ACC112 (cell line): ENCODE measurements around the gene EPB41.
"Not testable (repeated sequence)": the region's sequence is repeated elsewhere in the genome, so short reads cannot be mapped to it uniquely, and the experiment has no call there.

Source experiments
- H2AFZ ChIP-seq: fragments of 200-600 bp; sonication (generic); one replicate; pipeline ENCODE4 v1.6.0; 2017; ENCODE audit warnings: antibody characterized with exemption, low read length; ENCODE audit not compliant: unreplicated experiment
- H3K27ac ChIP-seq: fragments of 200-600 bp; sonication (generic); 2 replicates; pipeline ENCODE4 v1.5.1; 2014; ENCODE audit warnings: low read depth, mild to moderate bottlenecking, antibody characterized with exemption, low read length, moderate library complexity
- H3K27me3 ChIP-seq: fragments of 200-600 bp; sonication (generic); 2 replicates; pipeline ENCODE4 v1.6.1; 2014; ENCODE audit warnings: mild to moderate bottlenecking, antibody characterized with exemption, low read length, moderate library complexity, mixed read lengths; ENCODE audit not compliant: insufficient read depth
- H3K36me3 ChIP-seq: fragments of 200-600 bp; sonication (generic); 2 replicates; pipeline ENCODE4 v1.6.1; 2016; ENCODE audit warnings: mild to moderate bottlenecking, antibody characterized with exemption, low read length, moderate library complexity, mixed read lengths; ENCODE audit not compliant: insufficient read depth
- H3K4me1 ChIP-seq: fragments of 200-600 bp; sonication (generic); one replicate; pipeline ENCODE4 v1.6.1; 2016; ENCODE audit warnings: low read length, mixed read lengths; ENCODE audit not compliant: insufficient read depth, unreplicated experiment, control insufficient read depth
- H3K4me3 ChIP-seq: fragments of 200-600 bp; sonication (generic); 2 replicates; pipeline ENCODE4 v1.5.1; 2014; ENCODE audit warnings: mild to moderate bottlenecking, low read depth, low read length
- H3K79me2 ChIP-seq: fragments of 200-600 bp; sonication (generic); one replicate; pipeline ENCODE4 v1.6.0; 2016; ENCODE audit warnings: low read length; ENCODE audit not compliant: control insufficient read depth, unreplicated experiment, insufficient read depth

The EPB41 gene

GRCh38 chr1:28954126-28954726 lies 39.9 kb downstream of the EPB41 start:
- Histone ChIP-seq H3K79me2 (no peaks in the 10 kb centered on the region), H3K27ac (no peak overlapping the region), H3K36me3 (no peaks in the 10 kb centered on the region), H3K4me3 (no peak overlapping the region), H3K4me1 (no peaks in the 10 kb centered on the region), H3K27me3 (no peaks in the 10 kb centered on the region), H2AFZ (no peak overlapping the region)

- Histone ChIP-seq H3K4me3 (no peak overlapping the region), H3K27ac (no peak overlapping the region), H3K4me1 (no peaks in the 10 kb centered on the region), H3K36me3 (no peaks in the 10 kb centered on the region), H2AFZ (no peak overlapping the region), H3K27me3 (no peaks in the 10 kb centered on the region), H3K79me2 (no peaks in the 10 kb centered on the region)
These were observed 41.7 kb downstream of the EPB41 start for GRCh38 chr1:28956038-28956464.

- H3K27ac ChIP-seq, H3K27me3 ChIP-seq, H3K36me3 ChIP-seq, H3K79me2 ChIP-seq, H2AFZ ChIP-seq, H3K4me3 ChIP-seq, H3K4me1 ChIP-seq: not testable (repeated sequence)
These were observed 47.9 kb downstream of the EPB41 start for GRCh38 chr1:28962114-28962831.

- Histone ChIP-seq H3K79me2 (no peaks in the 10 kb centered on the region), H3K36me3 (no peaks in the 10 kb centered on the region), H3K27ac (no peak overlapping the region), H3K4me3 (no peak overlapping the region), H3K27me3 (no peaks in the 10 kb centered on the region), H3K4me1 (no peaks in the 10 kb centered on the region), H2AFZ (no peak overlapping the region)
These were observed 51.0 kb downstream of the EPB41 start for GRCh38 chr1:28965271-28965870.

GRCh38 chr1:28966617-28967016 lies 52.2 kb downstream of the EPB41 start:
- Histone ChIP-seq H3K4me3 (no peak overlapping the region), H3K27me3 (no peaks in the 10 kb centered on the region), H3K4me1 (peaks cover 3% of the 10 kb centered on the region), H3K79me2 (no peaks in the 10 kb centered on the region), H3K36me3 (no peaks in the 10 kb centered on the region), H2AFZ (no peak overlapping the region), H3K27ac (no peak overlapping the region)

GRCh38 chr1:28971980-28972771 lies 57.8 kb downstream of the EPB41 start:
- Histone ChIP-seq H2AFZ (no peak overlapping the region), H3K4me3 (no peak overlapping the region), H3K4me1 (peaks cover 29% of the 10 kb centered on the region), H3K27ac (peak overlapping the region; percentile 84), H3K27me3 (no peaks in the 10 kb centered on the region), H3K36me3 (no peaks in the 10 kb centered on the region), H3K79me2 (no peaks in the 10 kb centered on the region)

- H3K79me2 ChIP-seq, result no peaks in the 10 kb centered on the region
- peak overlapping the region; percentile 84 for H3K27ac ChIP-seq
These were observed 59.4 kb downstream of the EPB41 start for GRCh38 chr1:28973596-28974421.

GRCh38 chr1:28974432-28974831 lies 60.1 kb downstream of the EPB41 start:
- Histone ChIP-seq H3K27me3 (no peaks in the 10 kb centered on the region), H2AFZ (peak overlapping the region; percentile 45), H3K27ac (peak overlapping the region; percentile 84), H3K4me1 (peaks cover 29% of the 10 kb centered on the region), H3K4me3 (peak overlapping the region; percentile 35; the same call in 1 of the 2 replicates), H3K36me3 (no peaks in the 10 kb centered on the region), H3K79me2 (no peaks in the 10 kb centered on the region)

More at GRCh38 chr1:28973596-28974421, 59.4 kb downstream of the EPB41 start:
- Histone ChIP-seq H2AFZ (peak overlapping the region; percentile 45), H3K4me3 (peak overlapping the region; percentile 35), H3K36me3 (no peaks in the 10 kb centered on the region), H3K4me1 (peaks cover 29% of the 10 kb centered on the region), H3K27me3 (no peaks in the 10 kb centered on the region)

- Histone ChIP-seq H3K27ac (no peak overlapping the region), H2AFZ (no peak overlapping the region), H3K27me3 (no peaks in the 10 kb centered on the region), H3K79me2 (no peaks in the 10 kb centered on the region), H3K36me3 (no peaks in the 10 kb centered on the region), H3K4me3 (no peak overlapping the region), H3K4me1 (peaks cover 29% of the 10 kb centered on the region)
These were observed 61.9 kb downstream of the EPB41 start for GRCh38 chr1:28976248-28976647.

- H3K4me3 ChIP-seq, result no peak overlapping the region
- H2AFZ ChIP-seq, result no peak overlapping the region
- H3K27me3 ChIP-seq, result no peaks in the 10 kb centered on the region
- no peaks in the 10 kb centered on the region for H3K36me3 ChIP-seq
- H3K27ac ChIP-seq, result no peak overlapping the region
- H3K79me2 ChIP-seq, result no peaks in the 10 kb centered on the region
- no peaks in the 10 kb centered on the region for H3K4me1 ChIP-seq
These were observed 66.8 kb downstream of the EPB41 start for GRCh38 chr1:28981210-28981609.
